NCI-H2196 treated with DMSO at 0.1 percent for 48 hours (cell line): ENCODE measurements around the gene NCKAP1.

Experiments
- DNase-seq: peaks from one replicate; lab custom pipeline; 2025; ENCODE audit not compliant: unreplicated experiment; lab: John Stamatoyannopoulos, UW

NCKAP1 gene

DNA sequence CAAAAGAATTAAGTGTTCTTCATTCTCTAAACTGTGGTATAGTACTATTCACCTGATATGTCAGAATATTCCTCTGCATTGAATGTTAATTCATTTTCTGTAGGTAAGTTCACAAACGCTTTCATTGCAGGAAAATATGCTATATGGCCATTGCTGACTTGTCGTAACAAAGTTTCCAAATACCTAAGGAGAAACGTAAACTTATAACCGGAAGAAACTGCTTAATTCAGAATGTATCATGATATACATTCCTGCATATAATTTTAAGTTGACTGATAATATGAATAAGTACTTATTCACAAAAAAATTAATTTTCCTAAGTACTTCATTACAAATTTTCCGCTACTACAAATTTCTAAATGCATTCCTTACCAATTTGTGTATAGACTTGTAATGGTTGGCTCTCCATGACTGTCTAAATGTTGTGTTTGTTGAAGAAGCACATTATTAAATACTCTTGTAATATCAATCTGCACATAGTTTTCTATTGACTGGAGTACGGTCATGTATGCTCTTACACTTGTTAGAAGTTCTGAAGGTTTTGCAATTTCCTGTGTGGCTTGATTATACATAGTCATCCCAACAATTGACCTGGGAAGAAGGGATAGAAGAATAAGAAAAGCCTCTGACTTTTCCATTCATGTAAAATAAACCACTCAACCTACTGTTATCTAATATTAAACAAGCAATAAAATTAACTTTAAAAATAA lies 85.4 kb downstream of the NCKAP1 start:
- DNase-seq: no peak

DNA sequence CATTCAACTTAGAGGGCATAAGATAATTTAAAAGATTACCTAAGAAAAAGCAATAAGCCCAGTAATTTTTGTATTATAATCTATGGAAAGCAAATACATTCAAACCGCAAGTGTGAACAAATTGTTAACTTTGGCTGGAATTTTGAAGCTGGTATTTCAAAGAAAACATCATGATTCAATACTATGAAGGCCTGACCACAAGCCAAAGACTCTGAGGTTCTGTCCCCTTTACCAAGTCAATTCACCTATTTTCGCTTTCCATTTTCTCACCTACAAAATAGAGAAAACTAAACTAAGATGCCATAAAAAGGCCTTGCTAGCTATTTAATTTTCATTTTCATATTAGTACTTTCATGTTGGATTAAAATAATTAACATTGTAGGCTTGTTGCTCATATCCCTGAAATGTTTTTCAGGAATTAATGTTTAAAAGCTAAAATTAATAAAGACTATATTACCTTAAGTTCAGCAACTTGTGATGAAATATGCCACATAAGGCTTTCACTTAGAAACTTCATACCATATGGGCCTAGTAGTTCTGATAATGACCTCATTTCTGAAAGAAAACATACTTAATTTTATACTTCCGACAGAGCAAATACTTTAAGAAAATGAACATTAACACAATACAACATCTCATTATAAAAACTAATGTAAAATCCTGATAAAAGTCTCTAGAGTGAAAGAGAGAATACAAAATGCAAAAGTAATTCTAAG lies 86.2 kb downstream of the NCKAP1 start:
- no peak for DNase-seq

DNA sequence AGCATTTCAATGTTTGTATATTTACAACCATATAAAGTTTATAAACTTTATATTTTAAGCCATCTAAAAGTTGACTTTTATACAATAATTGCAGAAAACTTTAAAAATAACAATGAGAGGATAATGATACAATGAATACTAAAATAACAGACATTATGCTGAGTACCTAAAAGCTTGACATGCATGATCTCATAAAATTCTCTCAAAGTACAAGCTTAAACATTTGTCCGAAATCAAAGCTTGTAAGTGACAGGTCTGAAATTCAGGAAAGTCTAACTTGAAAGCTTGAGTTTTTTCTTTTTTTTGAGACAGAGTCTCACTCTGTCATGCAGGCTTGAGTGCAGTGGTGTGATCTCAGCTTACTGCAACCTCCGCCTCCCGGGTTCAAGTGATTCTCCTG lies 87.7 kb downstream of the NCKAP1 start:
- no peak for DNase-seq

DNA sequence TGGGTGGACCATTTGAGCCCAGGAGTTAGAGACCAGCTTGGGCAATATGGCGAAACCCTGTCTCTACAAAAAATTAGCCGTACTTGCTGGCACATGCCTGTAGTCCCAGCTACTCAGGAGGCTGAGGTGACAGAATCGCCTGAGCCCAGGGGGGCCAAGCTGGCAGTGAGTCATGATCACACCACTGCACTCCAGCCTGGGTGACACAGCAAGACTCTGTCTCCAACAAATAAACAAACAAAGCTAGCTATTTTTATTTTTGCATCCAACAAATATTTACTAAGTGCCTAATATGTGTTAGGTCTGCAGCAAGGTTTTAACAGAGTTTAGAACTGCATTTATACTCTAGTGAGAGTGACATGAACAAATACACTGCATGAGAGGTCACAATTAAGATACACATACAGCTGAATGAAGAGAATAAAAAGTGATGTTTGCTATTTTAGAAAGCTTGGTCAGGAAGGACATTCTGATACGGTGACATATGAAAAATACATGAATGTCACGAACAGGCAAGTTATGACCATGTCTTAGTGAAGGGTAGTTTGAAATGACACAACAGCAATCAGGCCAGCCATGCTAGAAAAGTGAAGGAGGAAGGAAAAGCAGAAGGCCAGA lies 88.6 kb downstream of the NCKAP1 start:
- DNase-seq: no peak

DNA sequence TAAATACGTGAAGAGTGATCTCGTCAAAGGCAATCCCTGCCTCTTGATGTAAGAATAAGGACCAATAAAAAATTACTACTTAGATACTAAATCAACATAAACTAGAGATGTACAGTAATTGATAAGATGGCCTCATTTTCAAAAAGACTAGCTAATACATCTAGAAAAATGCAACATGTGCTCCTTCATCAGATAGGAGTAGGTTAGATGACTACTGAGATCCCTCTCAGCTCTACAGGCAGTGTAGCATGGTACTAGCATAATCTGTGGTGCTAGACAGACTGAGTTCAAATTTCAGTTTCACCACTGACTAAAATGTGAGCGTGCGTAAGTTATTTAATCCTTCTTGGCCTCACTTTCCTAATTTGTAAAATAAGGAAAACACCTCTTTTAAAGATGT lies 89.2 kb downstream of the NCKAP1 start:
- DNase-seq: no peak

DNA sequence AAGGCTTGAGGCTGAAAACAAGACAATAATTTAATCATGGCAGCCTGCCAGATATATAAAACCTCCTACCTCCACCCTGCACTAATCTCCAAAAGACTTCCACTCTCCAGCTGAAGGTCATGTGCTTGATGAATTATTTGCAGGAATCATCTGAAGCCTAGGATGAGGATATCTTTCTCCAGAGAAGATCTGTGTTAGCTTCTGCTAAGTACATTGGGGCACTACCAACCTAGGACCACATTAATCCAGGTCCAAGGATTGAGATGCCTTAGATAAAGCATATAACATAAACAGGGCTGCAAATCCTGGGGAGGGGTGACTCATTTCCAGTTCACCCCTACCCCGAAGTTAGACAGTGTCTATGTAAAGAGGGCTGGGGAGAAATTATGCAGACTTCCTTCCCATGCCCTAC lies 91.3 kb downstream of the NCKAP1 start:
- no peak for DNase-seq

DNA sequence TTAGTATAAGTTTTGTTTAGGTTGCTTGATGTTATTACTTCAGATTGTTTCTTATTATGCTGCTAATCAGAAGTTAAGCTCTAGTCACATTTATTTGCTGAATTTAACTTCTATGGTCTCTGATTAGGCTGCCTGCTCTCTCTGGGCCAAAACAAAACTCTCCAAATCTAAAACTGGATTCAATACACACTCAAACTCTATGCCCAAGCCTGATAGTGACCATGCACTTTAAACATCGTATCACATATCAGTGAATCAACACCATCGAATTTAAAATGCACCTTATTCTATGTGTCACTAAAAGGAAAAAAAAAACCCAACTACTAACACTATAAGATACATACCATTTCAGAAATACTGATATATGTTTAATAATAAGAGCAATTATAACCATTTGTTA lies 94.9 kb downstream of the NCKAP1 start:
- no peak for DNase-seq

DNA sequence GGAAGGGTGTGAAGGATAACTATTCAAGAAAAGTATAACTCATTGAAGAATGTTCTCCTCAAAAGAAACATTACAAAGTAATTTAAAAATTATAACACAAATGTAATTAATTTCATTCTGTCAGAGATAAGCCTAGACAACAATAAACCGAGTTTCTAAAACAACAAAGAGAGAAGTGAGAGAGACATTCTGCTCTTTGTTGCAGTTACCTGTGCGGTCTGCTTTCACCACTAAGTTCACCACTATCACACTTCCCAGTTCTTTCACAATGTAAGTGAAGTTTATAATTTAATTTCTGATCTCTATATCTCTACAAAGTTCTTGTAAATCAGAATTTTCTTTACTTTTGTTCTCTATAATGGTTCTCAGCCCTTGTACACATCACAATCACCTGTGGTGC lies 95.5 kb downstream of the NCKAP1 start:
- DNase-seq: no peak

DNA sequence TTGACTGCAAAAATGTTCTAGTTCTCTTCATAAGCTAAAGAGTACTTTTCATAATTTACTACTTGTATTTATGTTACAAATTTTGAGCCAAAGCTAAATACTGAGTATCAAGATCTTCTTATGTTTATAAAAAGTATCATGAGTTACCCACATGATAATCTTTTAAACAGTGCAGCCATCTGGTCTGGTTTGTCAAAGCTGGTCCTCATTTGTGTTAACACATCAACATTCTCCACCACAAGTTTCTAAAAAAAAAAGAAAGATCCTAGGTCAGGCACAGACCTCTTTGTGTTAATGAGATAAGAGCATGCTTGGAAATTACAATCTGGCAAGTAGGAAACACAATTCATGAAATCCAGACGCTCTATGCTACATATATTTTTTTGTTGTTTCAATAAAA lies 96.3 kb downstream of the NCKAP1 start:
- no peak for DNase-seq

DNA sequence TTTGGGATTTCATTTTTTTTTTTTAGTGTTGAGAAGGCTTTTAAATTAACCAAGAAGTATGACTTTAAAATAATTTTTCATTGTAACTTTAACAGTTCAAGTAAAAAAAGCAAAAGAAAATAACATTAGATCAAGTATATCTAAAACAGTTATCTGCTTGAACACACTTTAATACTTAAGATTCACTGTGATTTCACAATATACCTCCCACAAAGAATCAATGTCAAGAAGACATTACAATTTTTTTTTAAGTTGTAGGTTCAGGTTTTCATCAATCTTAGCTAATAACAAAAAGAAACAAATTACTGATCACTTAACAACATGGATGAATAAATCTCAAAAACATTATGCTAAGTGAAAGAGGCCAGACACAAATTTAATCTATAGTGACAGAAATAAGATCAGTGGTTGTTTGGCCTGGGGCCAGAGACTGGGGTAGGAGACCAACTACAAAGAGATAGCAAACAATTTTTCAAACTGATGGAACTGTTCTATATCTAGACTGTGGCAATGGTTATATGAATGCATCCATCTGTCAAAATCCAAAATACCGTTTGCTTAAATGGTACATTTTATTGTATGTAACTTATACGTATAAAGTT lies 97.0 kb downstream of the NCKAP1 start:
- no peak for DNase-seq

DNA sequence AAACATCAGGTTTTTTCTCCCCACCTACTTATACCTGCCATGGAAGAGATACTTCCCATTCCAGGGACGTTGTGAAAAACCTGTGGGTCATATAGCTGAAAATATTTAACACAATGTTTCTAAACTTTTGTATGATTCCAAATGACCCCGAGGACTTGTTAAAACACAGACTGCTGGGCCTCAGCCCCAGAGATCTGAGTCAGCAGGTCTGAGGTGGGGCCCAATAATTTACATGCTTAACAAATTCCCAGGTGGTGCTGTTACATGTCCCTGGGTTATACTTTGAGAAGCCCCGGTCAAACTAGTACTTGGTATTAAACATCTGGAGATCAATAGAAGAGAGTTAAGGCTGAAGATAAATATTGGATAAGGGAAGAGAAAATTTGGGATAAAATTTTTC lies 100.4 kb downstream of the NCKAP1 start:
- DNase-seq: no peak

DNA sequence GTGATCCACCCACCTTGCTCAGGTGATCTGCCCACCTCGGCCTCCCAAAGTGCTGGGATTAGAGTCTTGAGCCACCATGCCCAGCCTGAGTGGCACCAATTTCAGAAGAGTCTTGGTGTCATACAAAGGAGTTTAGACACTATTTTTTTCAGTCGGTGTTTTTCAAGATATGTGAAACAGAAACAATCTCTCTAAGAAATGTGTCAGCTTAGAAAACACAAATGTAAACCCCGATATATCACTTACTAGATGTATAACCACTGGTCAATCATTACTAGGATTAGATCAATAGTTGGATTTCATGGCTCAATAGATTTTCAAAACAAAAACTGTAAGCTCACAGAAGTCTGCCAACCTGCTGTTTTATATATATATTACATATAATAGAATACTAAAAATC lies 104.6 kb downstream of the NCKAP1 start:
- DNase-seq: no peak

DNA sequence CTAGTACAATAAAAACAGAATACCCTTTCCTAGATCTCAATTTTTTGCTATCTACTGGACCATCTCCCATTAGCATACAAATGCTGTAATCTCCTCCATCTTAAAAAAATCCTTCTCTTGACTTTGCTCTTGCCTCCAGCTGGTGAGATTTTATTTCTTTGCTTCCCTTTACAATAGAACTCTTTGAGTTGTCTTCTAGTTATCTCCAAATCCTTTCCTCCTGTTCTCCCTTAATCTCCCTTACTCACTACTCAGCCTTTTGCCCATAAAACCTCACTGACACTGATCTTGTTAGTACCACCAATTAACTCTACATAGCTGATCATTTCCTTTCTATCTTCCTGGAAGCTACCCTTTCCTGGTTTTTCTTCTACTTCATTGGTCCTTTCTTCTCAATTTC lies 108.3 kb downstream of the NCKAP1 start:
- DNase-seq: no peak

DNA sequence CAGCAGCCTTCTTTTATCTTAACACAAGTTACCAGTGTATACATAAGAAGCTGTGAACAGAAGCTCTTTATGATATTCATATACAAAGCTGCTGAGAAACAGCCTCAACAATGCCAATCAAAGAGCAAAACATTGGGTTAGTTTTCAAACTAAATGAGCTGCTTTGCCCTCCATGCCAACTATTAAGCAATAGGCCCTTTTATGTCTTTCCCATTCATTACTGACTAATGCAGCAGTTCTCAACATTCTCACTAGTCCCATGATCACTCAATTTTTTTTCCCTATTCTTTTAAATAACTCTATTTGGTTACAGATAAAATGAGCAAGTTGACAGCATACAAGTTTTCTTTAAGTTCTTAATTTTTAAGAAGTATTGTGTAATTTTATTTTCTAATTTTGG lies 114.0 kb downstream of the NCKAP1 start:
- no peak for DNase-seq

DNA sequence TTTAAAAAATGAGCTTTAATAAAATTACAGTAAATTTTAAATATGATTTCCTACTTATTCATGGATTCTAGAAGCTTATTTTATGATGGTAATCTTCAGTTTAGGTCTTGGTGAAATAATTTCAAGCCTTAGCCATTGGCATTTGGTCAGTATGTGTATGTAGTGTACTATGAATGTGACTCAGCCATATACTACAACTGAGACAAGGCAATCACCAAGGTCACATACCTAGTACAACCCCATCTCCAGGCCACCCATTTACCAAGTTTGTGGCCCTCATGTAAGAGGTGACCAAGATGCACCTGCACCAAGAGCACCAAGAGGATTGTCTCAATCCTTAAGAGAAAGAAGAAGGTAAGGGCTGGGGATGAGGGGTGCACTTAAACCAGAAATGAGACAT lies 117.0 kb downstream of the NCKAP1 start:
- DNase-seq: no peak

DNA sequence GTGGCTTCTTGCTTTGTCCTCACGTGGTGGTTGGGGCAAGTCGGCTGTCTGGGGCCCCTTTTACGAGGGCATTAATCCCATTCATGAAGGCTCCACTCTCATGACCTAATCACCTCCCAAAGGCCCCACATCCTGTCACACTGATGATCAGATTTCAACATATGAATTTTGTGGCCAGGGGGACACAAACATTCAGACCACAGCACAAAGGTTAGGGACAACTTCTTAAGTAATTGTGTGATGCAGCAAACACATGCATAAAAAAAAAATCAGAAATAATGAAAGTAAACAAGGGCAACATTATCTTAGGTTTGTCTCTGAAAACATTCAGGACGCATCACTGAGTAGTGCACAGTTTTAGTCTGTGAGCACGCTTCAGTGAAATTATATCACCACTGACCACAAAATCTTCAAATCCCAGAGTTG lies 117.6 kb downstream of the NCKAP1 start:
- no peak for DNase-seq

DNA sequence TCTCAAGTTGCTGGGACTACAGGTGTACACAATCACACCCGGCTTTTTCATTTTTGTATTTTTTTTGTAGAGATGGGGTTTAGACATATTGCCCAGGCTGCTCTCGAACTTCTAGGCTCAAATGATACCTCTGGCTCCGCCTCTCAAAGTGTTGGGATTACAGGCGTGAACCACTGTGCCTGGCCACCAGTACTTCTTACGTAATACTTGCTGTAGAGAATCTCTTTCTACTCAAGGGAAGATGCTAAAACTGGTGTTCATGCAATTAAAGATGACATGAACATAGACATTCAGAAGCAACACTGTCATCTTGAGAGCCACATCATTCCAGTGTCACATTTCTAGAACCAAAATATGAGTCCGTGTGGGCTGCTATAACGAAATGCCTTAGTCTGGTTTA lies 118.2 kb downstream of the NCKAP1 start:
- DNase-seq: no peak

DNA sequence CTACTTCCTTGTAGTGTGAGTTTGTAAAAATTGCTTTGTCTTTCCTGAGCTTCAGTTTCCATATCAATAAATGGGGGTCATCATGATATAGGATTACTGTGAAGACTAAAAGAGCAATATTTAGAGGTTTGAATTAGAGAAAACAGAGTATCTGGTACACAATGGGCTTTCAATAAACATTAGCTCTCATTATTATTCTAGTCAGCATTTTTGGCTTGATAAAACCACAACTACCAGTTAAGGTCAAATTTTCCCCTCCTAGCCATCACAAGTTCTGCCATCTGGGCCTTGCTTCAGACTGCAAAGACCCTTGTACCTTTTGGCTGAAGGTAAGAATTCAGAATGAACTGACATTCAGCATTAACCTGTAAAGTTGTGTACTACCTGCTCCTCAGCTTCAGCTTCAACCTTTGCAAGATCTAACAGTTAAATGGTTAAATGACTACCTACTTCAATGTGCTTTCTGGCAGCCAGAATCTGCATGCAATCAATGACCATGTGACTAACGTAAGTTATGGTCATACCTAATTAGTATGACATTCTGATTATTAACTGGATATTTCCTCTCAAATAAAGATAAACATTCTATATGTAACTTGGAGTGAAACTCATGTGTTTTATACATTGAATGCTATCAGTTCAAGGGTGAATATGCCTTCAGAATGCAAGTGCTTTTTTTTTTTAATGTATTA lies 119.2 kb downstream of the NCKAP1 start:
- no peak for DNase-seq

DNA sequence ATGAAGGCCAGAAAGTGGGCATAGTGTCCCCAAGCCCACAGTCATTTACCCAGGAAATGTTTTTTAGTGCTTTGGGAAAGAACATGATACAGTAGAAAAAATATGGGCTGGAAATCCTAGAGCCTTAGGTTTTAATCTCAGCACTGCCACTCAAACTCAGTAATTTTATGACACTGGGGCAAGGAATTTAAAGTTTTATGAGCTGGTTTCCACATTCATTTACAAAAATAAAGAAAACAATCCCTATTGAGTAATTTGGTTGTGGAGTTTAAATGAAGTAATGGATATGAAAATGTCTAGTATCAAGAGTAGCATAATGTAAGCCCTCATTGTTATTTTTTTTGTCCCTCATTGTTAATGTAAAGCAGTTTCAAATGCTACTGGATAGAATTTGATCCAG lies 120.3 kb downstream of the NCKAP1 start:
- no peak for DNase-seq

DNA sequence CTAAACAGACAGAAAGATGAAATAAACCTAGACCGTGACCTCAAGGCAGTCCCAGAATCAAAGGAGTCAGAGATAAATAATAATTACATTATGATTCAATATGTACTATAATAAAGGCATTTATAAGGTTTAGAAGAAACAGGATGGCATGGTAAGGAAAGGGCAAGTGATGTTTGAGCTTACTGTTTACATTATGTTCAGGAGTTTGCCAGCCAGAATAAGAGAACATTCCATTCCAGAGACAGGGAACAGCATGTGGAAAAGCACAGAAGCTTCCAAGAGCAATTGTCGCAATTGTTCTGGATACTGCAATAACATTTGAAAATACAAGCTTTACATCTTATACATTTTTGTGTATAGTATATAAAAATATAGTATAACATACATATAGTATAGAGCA lies 121.8 kb downstream of the NCKAP1 start:
- no peak for DNase-seq
